Panc1 (cell line): ENCODE data around the gene TBX21.

Experiments
- POLR2AphosphoS5 ChIP-seq: IDR thresholded peaks from 2 replicates; pipeline ENCODE4 v1.6.1; 2012; ENCODE audit warnings: mild to moderate bottlenecking, low read depth, low read length, moderate library complexity
- SIN3A ChIP-seq: IDR thresholded peaks from 2 replicates; pipeline ENCODE4 v1.6.1; 2012; ENCODE audit warnings: low read depth, mild to moderate bottlenecking, low read length, moderate library complexity, borderline replicate concordance; ENCODE audit not compliant: insufficient read depth
- TCF7L2 ChIP-seq: IDR thresholded peaks from 2 replicates; pipeline ENCODE4 v1.6.1; 2011; ENCODE audit warnings: mild to moderate bottlenecking, low read depth, low read length, inconsistent platforms
- TF ChIP-seq, protein P1 (sequence below): fragments of 450-650 bp; IDR thresholded peaks from 2 replicates; pipeline ENCODE4 v1.5.1; 2017; ENCODE audit warnings: mild to moderate bottlenecking

DNA sequence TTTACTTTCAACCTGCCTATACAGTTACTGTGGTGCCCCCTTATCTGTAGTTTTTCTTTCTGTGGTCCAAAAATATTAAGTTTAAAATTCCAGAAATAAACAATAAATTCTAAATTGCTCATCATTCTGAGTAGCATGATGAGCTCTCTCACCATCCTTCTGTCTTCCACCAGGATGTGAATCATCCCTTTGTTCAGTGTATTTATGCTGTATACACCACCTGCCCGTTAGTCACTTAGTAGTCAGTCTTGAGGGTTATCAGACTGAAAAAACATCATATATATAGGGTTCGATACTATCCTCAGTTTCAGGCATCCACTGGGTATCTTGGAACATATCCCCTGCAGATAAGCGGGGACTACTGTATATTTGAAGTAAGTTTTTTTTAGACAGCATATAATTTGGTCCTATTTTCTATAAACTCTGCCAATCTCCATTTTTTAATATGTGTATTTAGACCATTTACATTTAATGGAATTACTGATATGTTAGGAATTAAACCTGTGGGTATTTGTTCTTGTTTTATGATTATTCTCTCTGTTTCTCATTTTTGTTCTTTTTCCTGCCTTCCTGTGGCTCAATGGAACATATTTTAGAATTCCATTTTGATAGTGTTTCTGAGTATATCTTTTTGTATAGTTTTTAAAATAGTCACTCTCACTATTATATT lies 31.0 kb downstream of the TBX21 start:
- TF ChIP-seq POLR2AphosphoS5 (no peak), TCF7L2 (no peak), SIN3A (no peak)
- TF ChIP-seq, protein P1, sequence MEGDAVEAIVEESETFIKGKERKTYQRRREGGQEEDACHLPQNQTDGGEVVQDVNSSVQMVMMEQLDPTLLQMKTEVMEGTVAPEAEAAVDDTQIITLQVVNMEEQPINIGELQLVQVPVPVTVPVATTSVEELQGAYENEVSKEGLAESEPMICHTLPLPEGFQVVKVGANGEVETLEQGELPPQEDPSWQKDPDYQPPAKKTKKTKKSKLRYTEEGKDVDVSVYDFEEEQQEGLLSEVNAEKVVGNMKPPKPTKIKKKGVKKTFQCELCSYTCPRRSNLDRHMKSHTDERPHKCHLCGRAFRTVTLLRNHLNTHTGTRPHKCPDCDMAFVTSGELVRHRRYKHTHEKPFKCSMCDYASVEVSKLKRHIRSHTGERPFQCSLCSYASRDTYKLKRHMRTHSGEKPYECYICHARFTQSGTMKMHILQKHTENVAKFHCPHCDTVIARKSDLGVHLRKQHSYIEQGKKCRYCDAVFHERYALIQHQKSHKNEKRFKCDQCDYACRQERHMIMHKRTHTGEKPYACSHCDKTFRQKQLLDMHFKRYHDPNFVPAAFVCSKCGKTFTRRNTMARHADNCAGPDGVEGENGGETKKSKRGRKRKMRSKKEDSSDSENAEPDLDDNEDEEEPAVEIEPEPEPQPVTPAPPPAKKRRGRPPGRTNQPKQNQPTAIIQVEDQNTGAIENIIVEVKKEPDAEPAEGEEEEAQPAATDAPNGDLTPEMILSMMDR = no peak
